ENCODE results near the gene TKTL1.
A peak's percentile ranks its signal among the peaks of the same experiment; 100 is the strongest.
"Not testable (repeated sequence)": the region's sequence is repeated elsewhere in the genome, so short reads cannot be mapped to it uniquely, and the experiment has no call there.

The TKTL1 gene

GRCh38 chrX:154309041-154309775 lies 13.6 kb downstream of the TKTL1 start:
- no peak for DNase-seq (ENCODE audit: low spot score)

DNA sequence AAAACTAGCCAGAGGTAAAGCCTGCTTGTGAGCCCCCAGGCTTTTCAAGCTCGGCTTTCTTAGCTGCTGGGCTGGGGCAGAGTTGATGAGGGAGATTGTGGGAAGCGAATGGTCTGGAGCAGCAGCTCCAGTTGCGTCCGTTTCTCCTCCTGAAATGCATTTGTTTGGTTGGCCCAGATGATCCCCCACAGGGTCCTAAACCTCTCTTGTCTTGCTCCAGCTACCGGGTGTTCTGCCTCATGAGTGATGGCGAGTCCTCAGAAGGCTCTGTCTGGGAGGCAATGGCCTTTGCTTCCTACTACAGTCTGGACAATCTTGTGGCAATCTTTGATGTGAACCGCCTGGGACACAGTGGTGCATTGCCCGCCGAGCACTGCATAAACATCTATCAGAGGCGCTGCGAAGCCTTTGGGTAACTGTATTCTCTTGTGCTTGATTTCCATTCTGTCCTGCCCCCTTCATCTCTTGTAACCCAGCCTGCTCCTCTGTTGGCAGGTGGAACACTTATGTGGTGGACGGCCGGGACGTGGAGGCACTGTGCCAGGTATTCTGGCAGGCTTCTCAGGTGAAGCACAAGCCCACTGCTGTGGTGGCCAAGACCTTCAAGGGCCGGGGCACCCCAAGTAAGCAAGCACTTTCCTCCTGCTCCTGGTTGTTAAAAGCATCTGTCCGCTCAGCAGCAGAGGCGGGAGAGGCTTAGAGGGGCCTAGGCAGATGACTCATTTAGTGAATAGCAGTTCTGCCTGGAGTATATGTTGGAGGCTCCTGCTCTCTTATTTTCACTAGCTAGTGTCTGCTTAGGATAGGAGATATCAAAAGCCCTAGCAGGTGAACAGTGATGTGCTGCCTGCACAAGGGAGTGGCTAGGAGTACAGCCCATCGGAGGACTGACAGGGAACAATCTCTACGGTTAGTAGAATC lies 15.3 kb downstream of the TKTL1 start:
- DNase-seq (ENCODE audit: low spot score) = no peak

GRCh38 chrX:154312116-154312515 lies 16.5 kb downstream of the TKTL1 start:
- DNase-seq (ENCODE audit: low spot score) = no peak

- DNase-seq (ENCODE audit: low spot score) = no peak
These were observed 17.6 kb downstream of the TKTL1 start for GRCh38 chrX:154313147-154313546.

DNA sequence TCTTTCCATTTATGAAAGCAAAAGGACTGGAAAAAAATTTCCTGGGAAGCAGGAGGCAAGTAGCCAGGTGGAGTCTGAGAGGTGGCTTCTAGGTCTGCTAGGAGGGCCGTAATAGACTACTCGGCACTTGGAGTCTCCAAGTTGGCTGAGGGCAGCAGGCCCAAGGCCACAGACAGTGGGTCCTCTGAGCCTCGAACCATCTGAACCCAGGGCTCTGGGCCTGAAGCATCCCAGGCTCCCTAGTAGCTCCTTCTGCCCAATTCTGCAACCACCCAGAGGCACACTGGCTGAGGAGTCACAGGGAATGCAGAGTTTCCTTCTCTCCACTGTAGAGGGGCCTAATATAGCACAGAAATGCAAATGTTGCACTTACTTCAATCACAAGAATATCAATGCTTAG lies 19.8 kb downstream of the TKTL1 start:
- DNase-seq (ENCODE audit: low spot score) = no peak

GRCh38 chrX:154317391-154317995 lies 21.9 kb downstream of the TKTL1 start:
- no peak for DNase-seq (ENCODE audit: low spot score)

- no peak for DNase-seq (ENCODE audit: low spot score)
These were observed 24.8 kb downstream of the TKTL1 start for GRCh38 chrX:154320406-154320805.

DNA sequence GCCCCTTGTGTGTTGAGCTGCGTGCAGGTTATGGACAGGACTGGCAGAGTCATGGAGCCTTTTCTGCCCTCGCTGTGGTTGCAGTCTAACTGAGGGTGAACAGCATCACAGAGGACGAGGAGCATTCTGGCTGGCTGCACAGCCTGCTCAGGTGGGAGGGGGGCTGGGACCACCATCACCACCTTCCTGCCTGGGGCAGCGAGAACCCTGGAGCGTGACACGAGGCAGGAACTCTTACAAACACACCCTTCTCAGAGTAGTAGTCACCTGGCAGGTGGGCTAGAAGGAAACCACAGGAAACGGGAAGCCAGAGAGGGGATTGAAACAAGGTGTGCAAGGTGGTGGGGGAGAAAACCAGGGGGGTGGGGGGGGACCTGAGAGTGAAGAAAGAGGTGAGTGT lies 25.6 kb downstream of the TKTL1 start:
- DNase-seq (ENCODE audit: low spot score) = no peak

DNA sequence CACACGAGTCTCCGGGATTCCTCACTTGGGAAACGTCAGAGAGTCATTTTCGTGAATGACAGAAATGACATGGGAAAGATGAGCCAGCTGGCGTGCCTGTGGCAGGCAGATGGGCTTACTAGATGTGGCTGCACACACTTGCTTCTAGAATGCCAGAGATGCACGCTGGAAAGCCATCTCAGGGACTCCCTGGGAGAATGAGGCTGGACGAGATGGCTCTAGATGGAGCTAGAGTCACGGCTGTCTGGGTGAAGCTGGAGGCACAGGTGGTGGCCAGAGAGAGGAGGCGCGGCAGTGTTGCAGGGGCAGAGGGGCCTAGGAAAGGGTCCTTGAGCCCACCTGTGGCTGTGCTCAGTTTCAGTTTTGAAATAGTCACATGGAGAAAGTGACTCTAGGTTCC lies 26.0 kb downstream of the TKTL1 start:
- DNase-seq (ENCODE audit: low spot score) = no peak

GRCh38 chrX:154322890-154323289 lies 27.3 kb downstream of the TKTL1 start:
- no peak for DNase-seq (ENCODE audit: low spot score)

GRCh38 chrX:154323537-154323936 lies 27.9 kb downstream of the TKTL1 start:
- DNase-seq (ENCODE audit: low spot score) = no peak

DNA sequence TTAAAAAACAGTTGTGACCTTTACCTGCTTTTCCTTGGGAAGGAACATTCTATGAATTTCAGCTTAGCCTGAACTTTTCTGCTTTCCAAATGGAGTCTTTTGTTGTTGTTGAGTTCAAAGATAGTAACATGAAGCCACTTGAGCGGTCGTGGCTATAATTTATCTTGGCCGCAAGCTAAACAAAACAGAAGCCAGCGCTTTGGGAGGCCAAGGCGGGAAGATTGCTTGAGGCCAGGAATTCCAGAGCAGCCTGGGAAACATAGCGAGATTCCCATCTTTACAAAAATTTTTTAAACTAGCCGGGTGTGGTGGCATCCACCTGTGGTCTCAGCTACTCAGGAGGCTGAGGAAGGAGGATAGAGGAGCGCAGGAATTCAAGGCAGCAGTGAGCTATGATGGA lies 29.9 kb downstream of the TKTL1 start:
- DNase-seq (ENCODE audit: low spot score) = no peak

GRCh38 chrX:154327038-154327820 lies 31.6 kb downstream of the TKTL1 start:
- no peak for DNase-seq (ENCODE audit: low spot score)

DNA sequence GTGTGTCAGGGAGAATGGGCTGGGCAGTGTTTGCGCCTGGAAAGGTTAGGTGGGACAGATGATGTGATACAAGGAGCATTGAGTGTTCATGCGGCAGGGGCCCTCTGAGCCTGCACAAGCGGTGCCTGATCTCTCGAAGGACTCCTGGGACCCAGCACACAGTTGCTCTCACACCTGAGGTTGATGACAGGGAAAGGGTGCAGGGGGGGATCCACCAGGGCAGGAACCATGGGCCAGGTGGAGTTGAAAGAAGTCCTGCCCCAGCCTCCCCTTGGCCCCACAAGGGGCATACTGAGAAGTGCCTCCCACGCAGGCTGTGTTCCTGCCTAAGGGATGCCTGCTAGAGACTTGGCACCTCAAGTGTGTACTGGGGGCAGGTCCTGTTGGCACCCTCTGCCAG lies 33.1 kb downstream of the TKTL1 start:
- DNase-seq (ENCODE audit: low spot score) = no peak

DNA sequence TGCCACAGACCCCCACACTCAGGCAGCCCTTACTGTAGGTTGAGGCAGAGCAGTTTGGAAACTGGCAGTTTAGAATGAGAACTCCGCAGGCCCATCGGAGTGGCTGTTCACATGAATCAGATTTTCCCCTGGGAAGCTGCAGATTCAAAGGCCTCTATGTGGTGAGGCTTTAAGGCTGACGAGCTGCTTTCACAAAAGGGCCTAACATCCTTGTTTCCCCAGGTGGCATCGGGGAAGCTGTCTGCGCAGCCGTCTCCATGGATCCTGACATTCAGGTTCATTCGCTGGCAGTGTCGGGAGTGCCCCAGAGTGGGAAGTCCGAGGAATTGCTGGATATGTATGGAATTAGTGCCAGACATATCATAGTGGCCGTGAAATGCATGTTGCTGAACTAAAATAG lies 33.7 kb downstream of the TKTL1 start:
- DNase-seq (ENCODE audit: low spot score) = no peak

- DNase-seq (ENCODE audit: low spot score) = no peak
These were observed 37.0 kb downstream of the TKTL1 start for GRCh38 chrX:154332561-154332960.

- DNase-seq (ENCODE audit: low spot score) = no peak
These were observed 37.5 kb downstream of the TKTL1 start for GRCh38 chrX:154333116-154333515.

GRCh38 chrX:154333837-154334271 lies 38.3 kb downstream of the TKTL1 start:
- DNase-seq (ENCODE audit: low spot score) = peak; percentile 31

- no peak for DNase-seq (ENCODE audit: low spot score)
These were observed 38.9 kb downstream of the TKTL1 start for GRCh38 chrX:154334496-154334895.

DNA sequence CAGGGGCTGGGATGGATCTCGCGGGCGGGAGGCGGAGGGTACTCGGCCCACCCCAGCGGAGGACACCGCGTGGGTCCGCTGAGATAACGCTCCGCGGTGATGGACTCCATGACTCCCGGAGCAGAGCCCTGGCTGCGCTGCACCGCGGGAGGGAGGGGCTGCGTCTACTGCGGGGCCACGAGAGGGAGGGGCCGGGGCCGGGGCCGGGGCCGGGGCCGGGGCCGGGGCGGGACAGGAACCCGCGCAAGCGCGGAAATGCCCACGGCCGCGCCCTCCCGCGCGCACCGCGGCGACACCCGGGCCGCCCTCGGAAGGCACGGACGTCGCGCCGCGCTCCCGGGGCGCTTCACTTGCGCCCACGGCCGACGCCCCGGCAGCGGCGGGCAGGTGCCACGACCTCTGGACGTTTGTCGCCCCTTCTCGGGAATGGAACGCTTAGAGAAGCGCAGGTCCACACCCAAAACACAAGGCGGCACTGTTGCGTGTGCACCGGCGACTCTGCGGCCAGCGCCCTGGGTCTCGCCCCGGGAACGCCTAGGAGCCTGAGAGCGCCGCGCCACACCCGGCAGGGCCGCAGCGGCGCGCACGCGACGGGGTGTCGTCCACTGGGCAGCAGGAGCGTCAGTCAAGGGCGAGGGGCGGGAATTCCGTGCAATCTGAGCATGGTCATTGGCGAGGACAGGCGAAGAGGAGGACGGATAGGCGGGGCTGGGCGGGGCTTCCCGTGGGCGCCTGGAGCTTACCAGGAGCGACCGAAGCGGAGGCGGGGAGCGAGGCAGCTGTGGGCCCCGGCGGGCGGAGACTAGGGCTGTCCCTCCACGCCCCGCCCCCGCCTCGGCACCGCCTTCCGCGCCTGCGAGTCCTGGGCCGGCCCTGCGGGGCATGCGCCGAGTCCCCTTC lies 46.1 kb downstream of the TKTL1 start:
- not testable (repeated sequence) for DNase-seq (ENCODE audit: low spot score)

DNA sequence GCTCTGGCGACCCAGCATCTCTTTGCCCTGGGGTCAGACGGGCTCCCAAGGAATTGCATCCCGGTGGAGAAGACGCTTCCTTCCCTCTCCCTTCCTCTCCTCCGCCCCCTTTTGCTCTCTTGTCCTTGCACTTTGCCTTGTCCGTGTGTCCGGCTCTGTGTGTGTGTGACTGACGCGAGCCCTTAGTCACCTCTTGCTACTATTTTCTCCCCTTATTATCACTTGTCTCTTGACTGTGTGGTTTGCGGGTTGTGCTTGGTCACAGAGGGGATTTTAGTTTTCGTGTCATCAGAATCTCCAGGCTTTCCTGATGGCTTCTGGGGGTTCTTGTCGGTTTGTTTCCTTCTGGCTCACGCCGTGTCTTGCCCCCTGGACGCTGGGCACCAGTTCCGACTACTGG lies 47.5 kb downstream of the TKTL1 start:
- not testable (repeated sequence) for DNase-seq (ENCODE audit: low spot score)

All from pons (tissue), 1 donor.